Forelimb muscle (tissue), 1 donor: Measurements from ENCODE around the gene ABCA7. TPM values are rescaled to one million over a fixed set of nuclear protein-coding genes. Genes with fewer than 3 reads are reported as not detected.

Experiments used
- DNase-seq: peaks from one replicate; pipeline ENCODE4 v3.0.0-alpha.2; 2013; ENCODE audit warnings: low read depth
- polyA plus RNA-seq: library from polyadenylated mRNA; unstranded; fragments of 120-200 nt; gene quantifications from one replicate; pipeline ENCODE4 v1.2.1, GENCODE V29; 2013; ENCODE audit not compliant: insufficient read length

The ABCA7 gene
- polyA plus RNA-seq, 1 donor: 20.6 TPM

- DNase-seq: no peak
Observed at GRCh38 chr19:1002600-1002999, 37.3 kb upstream of the ABCA7 start.

DNA sequence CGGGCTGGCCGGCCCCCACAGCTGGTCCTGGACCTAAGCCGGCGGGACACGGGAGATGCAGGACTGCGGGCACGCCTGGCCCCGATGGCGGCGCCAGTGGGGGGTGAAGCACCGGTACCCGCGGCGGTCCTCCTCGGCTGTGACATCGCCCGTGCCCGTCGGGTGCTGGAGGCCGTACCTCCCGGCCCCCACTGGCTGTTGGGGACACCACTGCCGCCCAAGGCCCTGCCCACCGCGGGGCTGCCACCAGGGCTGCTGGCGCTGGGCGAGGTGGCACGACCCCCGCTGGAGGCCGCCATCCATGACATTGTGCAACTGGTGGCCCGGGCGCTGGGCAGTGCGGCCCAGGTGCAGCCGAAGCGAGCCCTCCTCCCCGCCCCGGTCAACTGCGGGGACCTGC, 36.6 kb upstream of the ABCA7 start:
- no peak for DNase-seq

GRCh38 chr19:1004204-1004802, 35.6 kb upstream of the ABCA7 start:
- no peak for DNase-seq

DNA sequence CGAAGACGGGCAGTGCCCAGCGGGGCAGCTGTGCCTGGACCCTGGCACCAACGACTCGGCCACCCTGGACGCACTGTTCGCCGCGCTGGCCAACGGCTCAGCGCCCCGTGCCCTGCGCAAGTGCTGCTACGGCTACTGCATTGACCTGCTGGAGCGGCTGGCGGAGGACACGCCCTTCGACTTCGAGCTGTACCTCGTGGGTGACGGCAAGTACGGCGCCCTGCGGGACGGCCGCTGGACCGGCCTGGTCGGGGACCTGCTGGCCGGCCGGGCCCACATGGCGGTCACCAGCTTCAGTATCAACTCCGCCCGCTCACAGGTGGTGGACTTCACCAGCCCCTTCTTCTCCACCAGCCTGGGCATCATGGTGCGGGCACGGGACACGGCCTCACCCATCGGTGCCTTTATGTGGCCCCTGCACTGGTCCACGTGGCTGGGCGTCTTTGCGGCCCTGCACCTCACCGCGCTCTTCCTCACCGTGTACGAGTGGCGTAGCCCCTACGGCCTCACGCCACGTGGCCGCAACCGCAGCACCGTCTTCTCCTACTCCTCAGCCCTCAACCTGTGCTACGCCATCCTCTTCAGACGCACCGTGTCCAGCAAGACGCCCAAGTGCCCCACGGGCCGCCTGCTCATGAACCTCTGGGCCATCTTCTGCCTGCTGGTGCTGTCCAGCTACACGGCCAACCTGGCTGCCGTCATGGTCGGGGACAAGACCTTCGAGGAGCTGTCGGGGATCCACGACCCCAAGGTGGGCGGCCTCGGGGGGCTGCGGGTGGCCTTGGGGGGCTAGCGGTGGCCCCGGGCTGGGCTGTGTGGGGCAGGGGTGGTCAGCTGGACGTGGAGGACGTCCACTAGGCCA, 34.9 kb upstream of the ABCA7 start:
- DNase-seq: no peak

- DNase-seq: no peak
Observed at GRCh38 chr19:1006711-1007398, 33.1 kb upstream of the ABCA7 start.

DNA sequence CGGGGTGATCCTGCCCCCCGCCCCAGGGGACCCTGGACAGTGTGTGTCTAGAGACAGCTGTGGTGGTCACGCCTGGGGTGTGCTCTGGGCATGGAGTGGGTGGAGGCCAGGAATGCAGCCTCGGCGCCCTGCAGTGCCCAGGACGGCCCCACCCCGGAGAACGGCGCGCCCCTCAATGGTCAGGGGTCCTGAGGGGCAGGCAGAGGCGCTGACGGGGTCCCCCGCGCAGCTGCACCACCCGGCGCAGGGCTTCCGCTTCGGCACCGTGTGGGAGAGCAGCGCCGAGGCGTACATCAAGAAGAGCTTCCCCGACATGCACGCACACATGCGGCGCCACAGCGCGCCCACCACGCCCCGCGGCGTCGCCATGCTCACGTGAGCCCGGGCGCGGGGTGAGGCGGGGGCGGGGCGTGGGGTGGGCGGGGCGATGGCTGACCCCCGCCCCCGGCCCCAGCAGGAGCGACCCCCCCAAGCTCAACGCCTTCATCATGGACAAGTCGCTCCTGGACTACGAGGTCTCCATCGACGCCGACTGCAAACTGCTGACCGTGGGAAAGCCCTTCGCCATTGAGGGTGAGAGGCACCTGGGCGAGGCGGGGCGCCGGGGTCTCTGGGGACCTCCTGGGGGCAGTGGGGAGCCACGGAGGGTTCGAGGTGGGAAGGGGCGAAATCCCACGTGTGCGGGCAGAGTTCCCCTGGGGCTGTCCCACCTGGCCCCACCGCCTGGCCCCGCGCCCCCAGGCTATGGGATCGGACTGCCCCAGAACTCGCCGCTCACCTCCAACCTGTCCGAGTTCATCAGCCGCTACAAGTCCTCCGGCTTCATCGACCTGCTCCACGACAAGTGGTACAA, 32.3 kb upstream of the ABCA7 start:
- no peak for DNase-seq

GRCh38 chr19:1008268-1009040, 31.5 kb upstream of the ABCA7 start:
- no peak for DNase-seq

- no peak for DNase-seq
Observed at GRCh38 chr19:1009041-1009980, 30.6 kb upstream of the ABCA7 start.

DNA sequence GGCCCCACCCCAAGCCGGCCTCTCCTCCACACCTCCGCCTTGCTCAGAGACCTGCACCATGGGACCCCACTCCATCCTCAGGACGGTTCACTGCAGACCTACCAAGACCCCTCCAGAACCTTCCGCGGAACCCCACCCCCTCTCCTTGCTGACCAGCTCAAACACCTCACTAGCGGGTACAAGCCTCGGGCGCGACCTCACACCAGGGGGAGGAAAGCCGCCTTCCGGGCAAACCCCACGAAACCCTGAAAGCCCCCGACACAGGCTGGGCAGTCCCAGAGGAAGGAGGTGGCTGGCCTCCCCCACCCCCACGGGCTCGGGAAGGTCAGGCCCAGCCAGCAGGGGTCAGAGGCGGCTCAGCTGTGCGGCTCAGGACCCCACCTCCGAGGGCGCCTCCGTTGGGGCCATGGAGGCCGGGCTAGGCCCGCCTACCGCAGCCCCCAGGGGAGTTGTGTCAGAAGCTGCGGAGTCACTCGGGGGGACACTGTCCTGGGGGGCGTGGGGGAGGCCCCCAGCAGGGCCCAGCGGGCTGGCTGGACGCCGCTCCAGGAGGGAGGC, 29.8 kb upstream of the ABCA7 start:
- DNase-seq: no peak

DNA sequence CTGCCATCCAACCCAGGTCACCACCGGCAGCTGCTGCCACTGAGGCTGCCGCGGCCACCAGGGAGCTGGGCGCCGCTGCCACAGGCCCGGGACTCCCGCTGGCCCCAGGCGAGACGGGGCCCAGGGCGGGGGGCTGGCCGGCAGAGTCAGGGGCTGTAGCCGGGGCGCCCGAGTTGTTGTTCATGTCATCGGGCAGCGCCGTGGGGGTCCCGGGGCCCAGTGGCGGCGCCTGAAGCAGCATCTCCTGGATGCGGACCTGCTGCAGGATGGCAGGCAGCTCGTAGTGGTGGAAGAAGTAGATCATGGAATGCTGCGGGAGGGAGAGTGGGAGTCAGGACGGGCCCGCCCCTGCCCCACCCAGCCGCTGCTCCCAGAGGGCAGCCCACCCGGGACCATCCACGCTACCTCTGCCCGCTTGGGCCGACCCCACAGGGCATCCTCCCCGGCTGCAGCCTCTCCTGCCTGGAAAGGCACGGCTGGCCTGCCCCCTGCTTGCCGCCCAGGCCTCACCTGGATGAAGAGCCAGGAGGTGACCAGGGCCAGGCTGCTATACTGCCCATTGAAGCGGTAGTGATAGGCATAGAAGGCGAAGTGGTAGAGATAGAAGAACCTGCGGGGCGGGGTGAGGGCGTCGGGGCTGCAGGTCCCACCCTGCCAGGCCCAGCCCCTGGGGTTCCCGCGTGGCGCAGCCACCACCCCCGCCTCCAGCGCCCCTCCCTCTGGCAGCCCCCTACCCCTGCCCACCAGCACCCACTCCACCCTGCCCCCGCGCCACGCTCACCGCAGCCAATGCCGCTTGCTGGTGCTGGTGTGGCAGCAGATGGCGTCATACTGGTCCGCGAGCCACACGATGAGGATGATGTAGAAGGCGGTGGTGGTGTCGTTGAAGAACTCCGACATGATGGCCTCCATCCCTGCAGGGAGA, 29.1 kb upstream of the ABCA7 start:
- no peak for DNase-seq

GRCh38 chr19:1011831-1012333, 28.0 kb upstream of the ABCA7 start:
- DNase-seq: no peak

- no peak for DNase-seq
Observed at GRCh38 chr19:1012334-1012733, 27.6 kb upstream of the ABCA7 start.

- DNase-seq: no peak
Observed at GRCh38 chr19:1013218-1013617, 26.7 kb upstream of the ABCA7 start.

GRCh38 chr19:1014161-1015060, 25.5 kb upstream of the ABCA7 start:
- no peak for DNase-seq

DNA sequence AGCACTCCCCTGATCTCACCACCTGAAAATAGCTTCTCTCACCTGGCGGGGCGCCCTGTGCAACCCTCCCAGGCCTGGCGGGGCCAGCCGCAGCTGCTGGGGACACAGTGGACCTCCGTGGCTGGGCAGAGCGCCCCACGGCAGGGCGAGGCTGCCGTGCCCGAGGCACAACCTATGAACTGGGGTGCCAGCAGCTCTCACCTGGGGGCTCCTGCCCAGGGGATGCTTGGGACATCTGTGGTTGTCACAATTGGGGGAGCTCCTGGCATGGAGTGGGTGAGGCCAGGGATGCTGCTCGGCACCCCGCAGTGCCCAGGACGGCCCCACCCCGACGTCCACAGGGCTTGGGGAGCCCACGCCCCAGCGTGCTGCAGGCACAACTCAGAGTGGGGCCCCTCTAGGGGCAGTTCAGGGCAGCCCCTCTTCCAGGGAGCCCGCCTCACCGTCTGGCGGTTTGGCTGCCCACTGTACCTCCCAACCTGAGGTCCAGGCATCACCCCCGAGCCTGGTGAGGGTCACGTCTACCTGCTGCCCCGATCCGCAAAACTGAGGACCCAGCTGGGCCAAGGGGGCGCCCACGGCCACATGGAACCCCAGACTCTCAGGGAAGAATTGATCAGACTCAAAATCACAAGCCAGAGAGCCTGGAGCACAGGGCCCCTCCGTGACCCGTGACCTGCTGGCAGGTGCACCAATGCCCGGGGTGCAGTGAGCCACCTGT, 24.7 kb upstream of the ABCA7 start:
- no peak for DNase-seq
